ENCODE results near the gene TRAFD1.
"Not testable (repeated sequence)": the region's sequence is repeated elsewhere in the genome, so short reads cannot be mapped to it uniquely, and the experiment has no call there.

Gene TRAFD1

DNA sequence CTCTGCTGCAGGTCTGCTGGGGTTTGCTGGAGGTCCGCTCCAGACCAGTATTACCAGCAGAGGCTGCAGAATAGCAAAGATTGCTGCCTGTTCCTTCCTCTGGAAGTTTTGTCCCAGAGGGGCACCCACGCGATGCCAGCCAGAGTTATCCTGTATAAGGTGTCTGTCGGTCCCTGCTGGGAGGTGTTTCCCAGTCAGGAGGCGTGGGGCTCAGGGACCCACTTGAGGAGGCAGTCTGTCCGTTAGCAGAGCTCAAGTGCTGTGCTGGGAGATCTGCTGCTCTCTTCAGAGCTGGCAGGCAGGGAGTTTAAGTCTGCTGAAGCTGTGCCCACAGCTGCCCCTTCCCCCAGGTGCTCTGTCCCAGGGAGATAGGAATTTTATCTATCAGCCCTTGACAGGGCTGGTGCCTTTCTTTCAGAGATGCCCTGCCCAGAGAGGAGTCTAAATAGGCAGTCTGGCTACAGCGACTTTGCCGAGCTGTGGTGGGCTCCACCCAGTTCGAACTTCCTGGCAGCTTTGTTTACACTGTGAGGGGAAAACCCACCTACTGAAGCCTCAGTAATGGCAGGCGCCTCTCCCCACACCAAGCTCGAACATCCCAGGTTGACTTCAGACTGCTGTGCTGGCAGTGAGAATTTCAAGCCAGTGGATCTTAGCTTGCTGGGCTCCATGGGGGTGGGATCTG is 33.2 kb downstream of the TRAFD1 start:
- not testable (repeated sequence) for DNase-seq (ENCODE audit: low read depth in 2 of 2)

DNA sequence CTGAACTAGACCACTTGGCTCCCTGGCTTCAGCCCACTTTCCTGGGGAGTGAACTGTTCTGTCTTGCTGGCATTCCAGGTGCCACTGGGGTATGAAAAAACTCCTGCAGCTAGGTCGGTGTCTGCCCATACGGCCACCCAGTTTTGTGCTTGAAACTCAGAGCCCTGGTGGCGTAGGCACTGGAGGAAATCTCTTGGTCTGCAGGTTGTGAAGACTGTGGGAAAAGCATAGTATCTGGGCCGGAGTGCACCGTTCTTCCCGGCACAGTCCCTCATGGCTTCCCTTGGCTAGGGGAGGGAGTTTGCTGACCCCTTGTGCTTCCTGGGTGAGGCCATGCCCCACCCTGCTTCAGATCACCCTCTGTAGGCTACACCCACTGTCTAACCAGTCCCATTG is 33.8 kb downstream of the TRAFD1 start:
- no peak for DNase-seq (ENCODE audit: low read depth in 2 of 2)

DNA sequence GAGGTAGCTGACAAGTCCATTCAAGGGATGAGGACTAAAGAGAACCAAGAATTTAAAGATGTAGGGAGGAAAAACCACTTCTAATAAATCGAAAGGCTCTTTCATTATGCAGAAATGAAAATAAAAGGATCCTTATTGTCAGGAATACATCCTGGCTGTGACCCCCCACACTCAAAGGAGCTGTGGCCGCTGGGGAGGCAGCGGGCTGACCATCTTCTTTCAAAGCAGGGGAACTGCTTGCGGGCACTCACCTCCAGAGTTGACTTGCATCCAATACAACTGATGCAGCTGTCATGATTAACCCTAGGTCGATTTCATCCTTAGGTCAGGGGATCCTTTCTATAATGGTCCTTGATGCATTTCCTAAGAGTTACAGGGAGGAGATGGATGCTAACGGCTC is 35.3 kb downstream of the TRAFD1 start:
- DNase-seq (ENCODE audit: low read depth in 2 of 2) = no peak

DNA sequence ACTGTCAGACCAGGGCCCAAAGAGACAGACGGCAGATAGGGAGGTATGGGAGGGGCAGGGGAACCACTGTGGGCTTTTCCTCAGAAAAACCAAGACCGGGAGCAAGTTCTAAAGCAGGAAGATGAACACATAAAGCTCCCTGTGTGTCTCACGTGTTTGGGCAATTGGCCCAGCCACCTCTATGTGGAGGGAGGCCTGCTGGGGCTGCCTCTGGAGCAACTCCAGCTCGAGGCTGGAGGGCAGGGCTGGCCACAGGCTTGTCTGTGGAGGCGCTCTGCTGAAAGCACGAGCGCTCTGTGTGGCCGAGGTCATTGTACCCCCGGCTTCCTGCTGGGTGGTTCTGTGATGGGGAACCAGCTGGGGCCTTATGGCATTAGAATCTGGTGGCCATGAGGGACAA is 36.4 kb downstream of the TRAFD1 start:
- no peak for DNase-seq (ENCODE audit: low read depth in 2 of 2)

DNA sequence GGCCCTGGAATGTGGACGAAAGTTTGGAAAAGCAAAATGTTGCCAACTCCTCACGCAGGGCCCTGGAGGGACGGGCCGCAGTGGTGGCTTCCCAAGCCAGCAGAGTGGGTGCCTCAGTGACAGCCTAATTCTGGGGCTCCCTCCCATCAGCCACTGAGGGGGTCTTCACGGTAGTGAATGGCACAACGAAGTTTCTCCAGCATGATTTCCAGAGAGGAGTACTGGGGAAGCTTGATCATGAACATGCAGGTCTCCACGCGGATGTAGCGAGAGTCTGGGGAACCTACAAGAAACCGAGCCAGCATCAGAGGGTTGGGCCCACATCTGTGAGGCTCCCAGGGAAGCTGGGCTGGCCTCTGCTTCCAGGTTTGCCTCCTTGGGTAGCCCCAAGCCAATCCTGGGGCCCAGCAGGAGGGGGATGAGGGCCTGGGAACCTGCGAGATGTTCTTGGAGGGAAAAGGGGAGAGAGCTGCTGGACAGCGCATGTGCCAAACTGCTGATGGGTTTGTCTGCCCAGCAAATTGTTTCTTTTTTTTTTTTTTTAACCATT is 37.0 kb downstream of the TRAFD1 start:
- DNase-seq (ENCODE audit: low read depth in 2 of 2) = no peak

DNA sequence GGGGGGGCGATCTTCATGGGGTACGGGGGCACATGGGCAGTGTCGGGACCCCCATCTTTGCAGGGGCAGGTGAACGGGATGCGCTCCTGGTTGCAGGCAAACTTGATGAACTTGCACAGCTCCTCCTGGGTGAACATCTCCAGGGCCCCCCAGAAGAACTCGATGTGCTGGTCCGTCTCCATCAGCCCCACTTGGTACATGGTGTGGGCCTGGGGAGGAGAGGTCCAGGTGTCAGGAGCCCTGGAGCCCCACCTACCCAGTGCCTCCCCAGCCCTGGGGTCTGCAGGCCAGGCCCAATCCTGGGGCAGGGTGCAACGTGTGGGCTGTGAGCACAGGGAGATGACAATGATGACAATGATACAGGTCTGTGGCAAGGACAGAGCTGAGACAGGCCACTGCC is 37.7 kb downstream of the TRAFD1 start:
- DNase-seq (ENCODE audit: low read depth in 2 of 2) = no peak

DNA sequence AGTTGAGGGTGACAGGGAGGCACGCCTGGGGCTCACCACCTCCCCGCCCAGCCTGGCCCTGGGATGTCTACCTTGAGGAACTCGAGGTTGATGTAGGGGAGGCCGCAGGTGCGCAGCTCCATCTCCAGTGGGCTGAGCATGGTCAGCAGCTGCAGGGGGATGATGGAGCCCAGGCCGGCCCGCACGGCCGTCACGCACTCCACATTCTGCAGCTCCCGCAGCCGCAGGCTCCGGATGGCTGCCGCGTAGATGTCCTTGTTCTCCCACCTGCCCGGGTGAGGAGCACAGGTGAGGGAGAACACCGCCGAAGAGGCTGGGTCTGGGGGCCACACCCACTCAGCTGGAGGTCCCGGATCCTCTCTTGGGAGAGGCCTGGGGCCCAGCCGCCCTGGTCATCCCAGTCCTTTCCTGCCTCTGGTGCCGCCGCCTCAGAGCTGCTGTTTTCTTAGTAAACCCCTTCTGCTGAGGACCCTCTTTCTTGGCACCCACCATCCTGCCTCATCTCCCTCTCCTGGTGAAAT is 38.2 kb downstream of the TRAFD1 start:
- no peak for DNase-seq (ENCODE audit: low read depth in 2 of 2)

DNA sequence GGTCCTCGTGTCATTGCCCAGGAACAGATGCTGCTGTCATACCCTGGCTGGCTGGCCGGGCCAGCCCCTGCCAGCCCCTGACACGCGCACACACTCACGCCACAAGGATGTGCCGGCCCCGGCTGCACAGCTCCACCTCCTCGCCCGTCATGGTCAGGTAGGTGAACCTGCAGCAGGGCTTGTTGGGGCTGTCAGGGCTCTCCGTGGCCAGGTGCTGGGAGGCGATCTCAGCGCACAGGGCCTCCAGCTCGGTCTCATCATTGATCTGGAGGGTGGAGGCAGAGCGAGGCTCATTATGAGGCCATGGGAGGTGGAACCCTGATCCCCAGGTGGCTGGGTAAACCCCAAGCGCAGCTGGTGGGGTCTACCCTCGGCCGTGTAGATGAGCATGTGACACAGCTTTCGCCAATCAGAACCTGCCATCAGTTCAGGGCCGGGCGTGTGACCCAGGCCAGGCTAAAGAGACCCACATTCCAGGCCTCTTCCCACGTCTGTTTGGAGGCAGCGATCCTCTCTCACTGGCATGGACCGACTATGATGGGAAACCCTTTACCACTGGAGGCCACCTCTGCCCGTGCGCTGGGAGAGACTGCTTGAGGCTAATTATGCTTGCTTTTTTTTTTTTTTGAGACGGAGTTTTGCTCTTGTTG is 38.8 kb downstream of the TRAFD1 start:
- DNase-seq (ENCODE audit: low read depth in 2 of 2) = no peak

DNA sequence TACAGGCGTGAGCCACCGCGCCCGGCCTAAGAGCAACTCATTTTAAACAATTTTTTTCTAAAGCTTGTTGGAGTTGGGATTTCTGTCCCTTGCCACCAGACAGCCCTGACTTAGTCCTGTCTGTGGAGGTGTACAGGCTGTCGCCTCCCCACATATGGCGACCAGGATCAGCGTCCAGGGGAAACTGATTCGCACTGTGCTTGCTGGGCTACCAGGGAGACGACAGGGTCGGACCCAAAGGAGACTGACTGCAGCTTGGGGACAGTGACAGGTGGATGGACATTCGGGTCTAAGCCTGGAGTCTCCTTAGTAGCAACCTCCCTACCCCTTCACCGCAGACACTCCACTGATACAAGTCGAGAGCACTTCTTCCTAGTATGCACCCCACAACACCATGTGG is 40.3 kb downstream of the TRAFD1 start:
- DNase-seq (ENCODE audit: low read depth in 2 of 2) = no peak

DNA sequence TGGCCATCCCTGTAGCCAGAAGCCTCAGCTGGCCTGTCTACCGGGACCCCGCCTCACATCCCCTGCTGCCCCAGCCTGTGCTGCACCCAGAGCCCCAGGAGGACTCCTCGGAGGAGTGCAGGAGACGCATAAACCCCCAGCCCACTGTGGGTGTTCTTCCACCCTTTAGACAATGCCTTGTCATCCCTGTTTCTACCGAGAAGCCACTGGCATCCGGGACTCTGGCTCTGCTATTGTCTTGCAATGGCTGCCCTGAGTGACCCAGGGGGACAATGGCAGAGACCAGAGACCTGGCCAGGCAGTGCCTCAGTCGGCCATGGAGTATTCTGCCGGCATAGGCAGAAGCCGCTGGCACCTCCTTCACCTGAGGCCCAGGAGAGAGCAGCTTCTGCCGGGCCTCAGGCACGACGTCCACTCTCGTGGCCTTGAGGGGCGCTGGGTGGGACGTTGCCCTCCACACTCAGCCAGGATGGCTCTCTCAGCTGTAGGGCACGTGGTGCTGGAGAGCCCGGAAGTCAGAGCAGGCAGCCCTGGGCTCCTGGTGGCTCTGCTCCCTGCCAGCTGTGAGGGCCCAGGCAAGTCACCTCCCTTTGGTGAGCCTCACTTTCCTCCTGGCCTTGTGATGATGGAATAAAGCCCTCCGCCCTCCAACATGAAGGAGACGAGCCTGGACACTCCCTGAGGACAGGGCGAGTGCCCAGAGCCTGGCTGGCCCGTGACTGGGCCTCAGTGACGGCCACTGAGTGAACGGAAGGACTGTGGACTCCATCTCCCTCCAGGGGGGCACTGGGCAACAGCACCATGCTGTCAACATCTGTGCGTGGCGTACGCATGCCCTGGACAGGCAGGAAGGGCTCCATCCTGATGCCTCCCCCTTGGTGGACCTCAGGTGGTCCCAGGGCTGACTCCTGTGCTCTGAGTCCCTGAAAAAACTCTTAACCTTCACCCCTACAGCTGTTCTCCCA is 41.0 kb downstream of the TRAFD1 start:
- DNase-seq (ENCODE audit: low read depth in 2 of 2) = no peak

DNA sequence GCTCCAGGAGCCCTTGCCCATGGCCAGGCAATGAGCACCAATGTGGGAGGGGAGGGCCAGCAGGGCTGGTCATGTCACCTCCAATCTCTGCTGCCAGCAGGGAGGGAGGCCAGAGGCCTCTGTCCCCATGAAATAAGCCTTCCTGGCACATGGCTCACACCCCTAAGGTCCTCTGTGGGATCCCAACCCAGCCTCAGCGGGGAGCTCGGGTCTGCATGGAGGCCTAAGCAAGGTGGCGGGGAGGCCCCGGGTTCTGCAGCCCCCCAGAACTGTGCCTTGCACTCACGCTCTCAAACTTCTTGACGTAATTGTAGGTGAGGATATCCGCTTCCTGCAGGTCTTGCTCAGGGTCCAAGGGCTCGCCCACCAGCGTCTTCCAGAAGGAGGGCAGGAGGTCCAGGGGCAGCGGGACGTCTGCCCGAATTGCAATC is 41.7 kb downstream of the TRAFD1 start:
- DNase-seq (ENCODE audit: low read depth in 2 of 2) = no peak

DNA sequence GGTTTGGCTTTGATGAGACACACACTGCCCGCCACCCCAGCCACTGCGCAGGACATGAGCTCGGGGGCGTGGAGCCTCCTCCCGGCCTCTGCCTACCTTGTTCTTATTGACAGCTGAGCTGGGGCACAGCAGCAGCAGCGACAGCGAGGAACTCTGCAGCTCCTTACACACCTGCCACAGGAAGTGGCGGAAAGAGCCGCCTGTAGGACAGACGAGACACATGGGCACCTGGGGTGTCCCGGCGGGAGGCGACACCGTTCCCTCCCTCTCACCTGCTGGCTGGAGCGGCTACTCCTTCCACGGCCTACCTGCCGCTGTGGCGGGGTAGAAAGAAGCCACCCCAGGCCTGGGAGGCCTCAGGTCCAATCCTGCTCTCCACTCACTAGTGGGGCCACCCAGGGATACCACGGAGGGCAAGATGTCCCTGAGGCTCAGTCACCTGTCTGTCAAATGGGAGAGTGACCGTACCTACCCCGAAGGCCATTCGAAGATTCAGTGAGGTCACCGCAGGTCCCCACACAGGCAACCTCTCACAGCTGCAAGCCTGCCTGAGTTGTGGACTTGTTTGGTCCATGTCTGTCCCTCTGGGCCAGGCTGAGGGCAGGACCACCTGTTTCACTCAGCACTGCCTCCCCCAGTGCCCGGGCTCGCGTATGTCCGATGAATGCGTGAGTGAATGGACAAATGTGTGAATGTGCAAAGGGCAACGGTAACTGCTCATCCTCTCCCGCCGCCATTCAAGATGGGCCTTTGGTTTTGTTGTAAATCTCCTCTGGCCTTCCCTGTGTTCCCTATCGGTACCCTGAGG is 42.6 kb downstream of the TRAFD1 start:
- DNase-seq (ENCODE audit: low read depth in 2 of 2) = no peak

DNA sequence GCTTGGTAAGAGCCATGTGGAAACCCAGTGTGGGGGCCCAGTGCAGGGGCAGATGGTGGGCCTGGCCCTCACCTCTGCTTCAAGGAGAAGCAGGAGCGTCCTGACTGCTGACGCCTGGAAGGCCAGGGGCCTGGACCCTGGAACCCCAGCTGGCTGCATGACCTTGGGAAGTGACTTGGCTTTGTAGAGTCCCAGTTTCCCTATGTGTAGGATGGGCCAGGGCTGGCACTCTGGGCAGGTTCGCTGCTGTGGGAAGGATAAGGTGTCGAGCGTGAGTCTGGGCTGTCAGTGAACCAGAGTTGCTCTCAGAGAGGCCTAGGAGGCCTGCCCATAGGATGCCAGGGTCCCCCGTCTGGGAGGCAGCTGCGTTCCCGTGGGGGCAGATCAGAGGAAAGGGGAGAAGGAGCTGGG is 43.2 kb downstream of the TRAFD1 start:
- DNase-seq (ENCODE audit: low read depth in 2 of 2) = no peak

DNA sequence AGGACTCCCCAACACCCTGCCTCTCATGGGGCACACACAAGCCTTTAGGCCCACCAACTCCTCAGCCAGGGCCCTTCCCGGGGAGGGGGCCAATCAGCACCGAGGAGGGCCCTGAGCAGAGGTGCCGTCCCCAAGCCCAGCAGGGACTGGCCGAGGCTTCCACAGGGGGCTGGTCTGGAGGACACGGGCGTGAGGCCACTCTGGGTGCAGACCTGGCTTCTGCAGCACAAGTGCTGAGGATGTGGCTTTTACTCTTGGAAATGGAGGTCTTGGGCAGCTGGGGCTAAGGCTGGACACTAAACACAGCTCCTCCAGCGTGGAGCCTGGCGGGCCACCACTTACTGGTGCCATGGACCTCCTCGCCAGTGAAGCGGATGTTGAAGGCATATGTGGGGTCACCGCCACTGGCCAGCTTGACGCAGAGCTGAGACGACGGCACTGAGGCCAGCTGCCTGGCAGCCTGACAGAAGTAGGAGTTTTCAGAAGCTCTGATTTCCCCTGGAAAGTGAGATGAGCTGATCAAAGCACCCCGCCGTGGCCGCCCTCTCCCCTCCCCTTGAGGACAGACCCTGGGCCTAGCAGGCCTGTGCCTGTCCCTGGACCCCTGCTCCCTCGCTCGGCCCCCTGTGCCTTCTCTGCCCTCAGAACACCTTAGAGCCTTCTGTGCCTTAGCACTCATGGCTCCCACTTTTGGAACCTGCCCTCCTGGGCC is 44.0 kb downstream of the TRAFD1 start:
- DNase-seq (ENCODE audit: low read depth in 2 of 2) = no peak

DNA sequence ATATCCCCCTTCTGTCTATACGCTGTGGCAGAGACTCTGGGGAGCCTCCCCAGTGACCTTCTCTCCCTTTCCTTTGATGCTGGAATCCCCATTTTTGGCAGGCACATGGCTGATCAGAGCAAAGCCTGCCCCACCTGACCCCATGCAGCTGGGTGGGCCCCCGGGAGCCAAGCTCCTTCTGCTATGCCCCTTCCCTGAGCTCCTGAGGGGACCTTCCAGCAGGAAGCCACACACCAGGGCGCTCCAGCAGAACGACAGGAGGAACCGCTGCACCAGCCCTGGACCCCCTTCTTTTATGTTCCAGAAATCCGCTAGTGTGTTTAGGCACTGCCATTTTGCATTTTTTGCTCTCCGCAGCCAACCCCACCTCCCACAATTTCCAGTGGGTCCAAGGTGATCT is 44.6 kb downstream of the TRAFD1 start:
- no peak for DNase-seq (ENCODE audit: low read depth in 2 of 2)

DNA sequence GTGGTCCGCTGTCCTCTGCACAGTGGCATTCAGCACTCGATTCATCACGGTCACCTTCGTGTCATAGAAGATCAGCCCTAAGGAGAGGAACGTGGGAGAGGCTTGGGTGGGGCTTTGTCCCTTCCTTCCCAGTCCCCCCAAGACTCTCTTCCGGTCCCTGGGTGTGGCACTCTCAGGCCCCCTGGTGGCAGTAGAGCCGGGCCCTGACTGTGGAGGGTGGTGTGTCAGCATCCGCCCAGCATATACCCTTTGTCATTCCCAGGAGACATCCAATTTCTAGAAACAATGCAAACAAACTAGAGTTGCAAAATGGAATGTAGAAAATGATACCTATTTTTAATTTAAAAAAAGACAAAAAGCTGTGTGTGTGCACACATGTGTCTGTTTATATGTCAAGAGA is 45.0 kb downstream of the TRAFD1 start:
- DNase-seq (ENCODE audit: low read depth in 2 of 2) = no peak

DNA sequence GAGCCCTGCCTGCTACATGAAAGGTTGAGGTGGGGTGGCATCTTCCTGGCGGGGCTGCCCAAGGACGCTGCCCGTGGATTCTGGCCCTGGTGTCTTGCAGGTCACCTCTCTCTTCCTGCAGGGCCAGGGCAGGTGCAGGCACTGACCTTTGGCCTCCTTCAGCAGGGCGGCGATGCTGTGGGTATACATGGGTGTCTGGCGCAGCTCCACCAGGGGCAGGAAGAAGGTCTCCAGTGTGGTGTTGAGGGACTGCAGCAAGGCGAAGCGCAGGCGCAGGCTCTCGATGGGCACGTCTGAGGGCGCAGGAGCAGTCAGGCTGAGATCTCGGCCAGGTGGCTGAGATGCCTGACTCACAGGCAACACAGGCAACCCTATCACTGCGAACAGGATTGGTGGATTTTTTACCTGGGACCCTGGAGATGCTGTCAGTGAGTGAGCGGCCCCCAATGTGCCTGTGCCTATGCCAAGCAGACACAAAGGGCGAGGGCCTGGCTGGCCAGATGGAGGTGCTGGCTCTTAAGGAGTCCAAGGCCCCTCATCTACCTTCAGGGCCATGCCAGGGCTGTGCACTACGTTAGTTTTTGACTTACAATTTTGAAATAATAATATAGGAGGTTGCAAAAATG is 45.7 kb downstream of the TRAFD1 start:
- DNase-seq (ENCODE audit: low read depth in 2 of 2) = no peak

DNA sequence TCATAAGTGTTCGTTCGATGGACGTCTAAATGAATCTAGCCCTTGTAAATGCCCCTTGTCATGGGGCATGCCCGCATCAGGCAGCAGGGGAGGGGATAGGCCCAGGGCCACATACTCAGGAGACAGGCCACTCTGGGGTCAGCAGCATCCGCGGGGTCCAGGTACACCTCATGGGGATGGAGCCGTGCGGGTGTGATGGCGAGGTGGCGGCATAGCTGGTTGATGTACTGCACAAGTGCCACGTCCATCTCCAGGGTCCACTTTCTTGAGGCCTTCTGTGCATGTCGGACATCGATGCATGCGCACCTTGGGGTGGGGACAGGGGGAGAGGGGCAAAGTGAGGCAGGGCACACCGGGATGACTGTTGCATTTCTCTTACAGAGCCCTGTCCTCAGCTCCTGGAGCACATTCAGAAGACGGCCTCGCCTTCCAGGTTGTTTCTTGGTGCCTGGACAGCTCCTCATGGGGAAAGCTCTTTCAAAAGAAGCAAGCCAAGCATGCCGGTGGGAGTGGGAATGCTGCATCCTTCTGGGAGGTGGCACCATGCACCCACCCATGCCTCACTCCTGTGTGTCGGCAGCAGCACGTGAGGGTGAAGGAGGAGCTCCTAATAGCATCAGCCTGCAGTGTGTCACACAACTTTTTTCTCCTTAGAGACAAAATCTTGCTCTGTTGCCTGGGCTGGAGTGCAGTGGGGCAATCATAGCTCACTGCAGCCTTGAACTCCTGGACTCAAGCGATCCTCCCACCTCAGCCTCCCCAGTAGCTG is 47.4 kb downstream of the TRAFD1 start:
- DNase-seq (ENCODE audit: low read depth in 2 of 2) = no peak
